Fibroblast of the aortic adventitia (primary cell): Measurements from ENCODE around the gene CPT1B. TPM values are rescaled to one million over a fixed set of nuclear protein-coding genes. Genes with fewer than 3 reads are reported as not detected.

Experiments
- DNase-seq: peaks from one replicate; pipeline ENCODE4 v3.0.0-alpha.2; 2010; ENCODE audit warnings: low read depth
- H3K4me3 ChIP-seq: 2 replicates; pipeline ENCODE4 v1.5.1; 2011; ENCODE audit warnings: low read depth, mild to moderate bottlenecking, control low read depth, low read length, moderate library complexity
- total RNA-seq: library from RNA; depleted of rRNA; stranded (reverse); fragments of >200 nt; gene quantifications from 2 replicates; pipeline ENCODE4 v1.2.3, GENCODE V29; 2012; ENCODE audit warnings: low replicate concordance
- TF ChIP-seq, protein P1 (sequence below): IDR thresholded peaks from 2 replicates; pipeline ENCODE4 v1.5.1; 2011; ENCODE audit warnings: mild to moderate bottlenecking, low read length, control low read depth, inconsistent platforms; ENCODE audit not compliant: insufficient read depth

CPT1B gene
- total RNA-seq, 1 donor, result 1.1 TPM

DNA sequence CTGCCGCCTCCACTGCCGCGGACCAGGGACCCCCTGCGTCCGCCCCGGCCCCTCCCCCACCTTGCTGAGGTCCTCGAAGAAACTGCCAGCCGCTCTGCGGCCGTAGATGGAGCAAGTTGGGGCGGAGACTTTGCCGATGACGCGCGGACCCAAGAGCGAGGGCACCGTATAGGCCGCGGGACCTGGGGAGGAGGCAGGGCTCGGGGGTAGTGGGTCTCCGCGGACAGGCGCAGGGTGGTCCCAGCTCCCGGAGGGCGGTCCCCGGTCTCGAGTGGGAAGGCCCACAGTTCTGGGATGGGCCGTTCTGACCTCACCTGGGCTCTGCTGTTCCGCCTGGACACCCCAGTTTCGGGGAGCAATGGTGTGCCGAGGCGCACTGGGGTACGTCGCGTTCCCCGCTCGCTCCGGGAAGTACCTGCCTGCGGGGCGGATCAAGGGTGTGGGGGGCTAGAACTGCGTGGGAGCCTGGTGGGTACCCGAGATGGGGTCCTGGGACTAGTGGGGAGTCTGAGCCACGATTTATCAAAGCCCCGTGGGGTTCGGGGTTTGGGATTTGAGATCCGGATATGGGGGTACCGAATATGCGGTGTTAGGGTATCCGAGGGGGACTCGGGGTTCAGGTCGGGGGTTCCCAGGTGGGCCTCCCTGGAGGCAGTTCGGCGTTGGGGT is 47.2 kb downstream of the CPT1B start:
- H3K4me3 ChIP-seq, result peak overlapping the region; percentile 69
- DNase-seq, result peak; percentile 83
- TF ChIP-seq, protein P1, sequence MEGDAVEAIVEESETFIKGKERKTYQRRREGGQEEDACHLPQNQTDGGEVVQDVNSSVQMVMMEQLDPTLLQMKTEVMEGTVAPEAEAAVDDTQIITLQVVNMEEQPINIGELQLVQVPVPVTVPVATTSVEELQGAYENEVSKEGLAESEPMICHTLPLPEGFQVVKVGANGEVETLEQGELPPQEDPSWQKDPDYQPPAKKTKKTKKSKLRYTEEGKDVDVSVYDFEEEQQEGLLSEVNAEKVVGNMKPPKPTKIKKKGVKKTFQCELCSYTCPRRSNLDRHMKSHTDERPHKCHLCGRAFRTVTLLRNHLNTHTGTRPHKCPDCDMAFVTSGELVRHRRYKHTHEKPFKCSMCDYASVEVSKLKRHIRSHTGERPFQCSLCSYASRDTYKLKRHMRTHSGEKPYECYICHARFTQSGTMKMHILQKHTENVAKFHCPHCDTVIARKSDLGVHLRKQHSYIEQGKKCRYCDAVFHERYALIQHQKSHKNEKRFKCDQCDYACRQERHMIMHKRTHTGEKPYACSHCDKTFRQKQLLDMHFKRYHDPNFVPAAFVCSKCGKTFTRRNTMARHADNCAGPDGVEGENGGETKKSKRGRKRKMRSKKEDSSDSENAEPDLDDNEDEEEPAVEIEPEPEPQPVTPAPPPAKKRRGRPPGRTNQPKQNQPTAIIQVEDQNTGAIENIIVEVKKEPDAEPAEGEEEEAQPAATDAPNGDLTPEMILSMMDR, result no peak

DNA sequence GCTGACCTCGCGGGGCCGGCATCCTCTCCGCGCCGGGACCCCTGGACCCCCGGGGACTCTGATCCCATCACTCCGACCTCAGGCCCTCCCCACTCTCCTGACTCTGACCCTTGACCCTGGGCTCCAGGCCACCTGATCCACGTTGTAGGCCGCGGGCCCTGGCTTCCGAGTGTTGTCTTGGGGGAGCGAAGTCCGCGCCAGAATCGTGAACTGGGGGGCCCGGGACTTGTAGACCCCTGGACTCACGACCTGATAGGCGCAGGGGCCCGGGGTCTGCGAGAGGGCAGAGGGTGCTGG is 47.7 kb downstream of the CPT1B start:
- TF ChIP-seq, protein P1, result no peak
- peak overlapping the region; percentile 69 for H3K4me3 ChIP-seq
- no peak for DNase-seq

DNA sequence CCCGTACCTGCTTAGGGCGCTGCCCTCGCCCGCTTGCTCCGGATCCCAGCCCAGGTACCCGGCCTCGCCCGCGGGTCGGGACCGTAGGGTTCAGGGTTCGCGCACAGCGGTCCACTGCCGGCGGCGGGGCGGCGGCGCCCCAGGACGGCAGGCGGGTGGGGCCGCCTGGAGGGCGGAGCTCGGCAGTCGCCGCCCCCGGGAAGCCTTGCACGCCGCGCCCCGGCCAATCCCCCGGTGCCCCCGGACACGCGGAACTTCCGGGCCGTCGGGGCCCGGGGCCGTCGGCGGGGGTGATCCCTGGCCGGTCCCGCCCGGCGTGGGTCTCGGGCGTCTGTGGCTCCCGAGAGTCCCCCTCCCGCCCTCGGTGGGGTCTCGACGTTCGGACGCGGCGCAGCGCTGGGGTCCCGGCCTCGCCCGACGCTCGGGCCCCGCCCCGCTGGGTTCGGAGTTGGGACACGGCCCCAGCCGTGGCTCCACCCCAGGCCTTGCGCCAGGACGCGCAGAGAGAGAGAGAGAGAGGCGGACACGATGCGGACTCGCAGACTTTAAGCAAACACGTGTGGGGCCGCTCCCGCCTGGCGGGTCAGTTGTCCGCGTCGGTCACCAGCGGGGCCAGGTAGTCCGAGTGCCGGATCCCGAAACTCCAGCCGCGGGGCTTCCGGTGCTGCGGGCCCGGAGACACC is 48.2 kb downstream of the CPT1B start, which contains the start of gene TYMP:
TYMP (minus strand) TSS at position 116 of the 683 bp plus-strand sequence. CDS start 303 bp downstream, outside the sequence.
- TF ChIP-seq, protein P1, result no peak
- DNase-seq, result peak; percentile 86
- H3K4me3 ChIP-seq, result peak within 1 kb of the TSS; percentile 69

DNA sequence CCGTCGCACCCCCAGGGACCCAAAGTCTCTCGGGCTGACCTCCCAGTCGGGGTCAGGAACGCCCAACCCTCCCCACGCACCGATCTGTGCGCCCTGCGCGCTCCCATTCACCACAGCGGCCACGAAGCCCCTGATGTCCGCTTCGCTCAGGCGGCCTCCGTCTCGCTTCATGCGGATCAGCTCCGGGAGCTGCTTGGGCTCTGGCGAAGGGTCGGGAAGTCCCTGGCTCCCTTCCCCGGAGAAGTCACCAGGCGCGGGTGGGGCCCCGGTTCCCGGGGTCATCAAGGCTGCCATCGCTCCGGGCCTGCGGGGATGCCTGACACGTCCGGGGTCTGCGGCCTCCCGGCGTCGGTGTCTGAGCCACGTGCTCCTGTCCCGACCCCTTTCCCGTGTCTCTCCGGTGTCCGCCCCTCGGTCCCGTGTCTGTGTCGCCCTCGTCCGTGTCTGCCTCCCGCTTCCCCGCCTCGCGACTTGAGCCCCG is 48.8 kb downstream of the CPT1B start:
- H3K4me3 ChIP-seq, result peak overlapping the region; percentile 69
- peak; percentile 29 for DNase-seq
- TF ChIP-seq, protein P1, result no peak

DNA sequence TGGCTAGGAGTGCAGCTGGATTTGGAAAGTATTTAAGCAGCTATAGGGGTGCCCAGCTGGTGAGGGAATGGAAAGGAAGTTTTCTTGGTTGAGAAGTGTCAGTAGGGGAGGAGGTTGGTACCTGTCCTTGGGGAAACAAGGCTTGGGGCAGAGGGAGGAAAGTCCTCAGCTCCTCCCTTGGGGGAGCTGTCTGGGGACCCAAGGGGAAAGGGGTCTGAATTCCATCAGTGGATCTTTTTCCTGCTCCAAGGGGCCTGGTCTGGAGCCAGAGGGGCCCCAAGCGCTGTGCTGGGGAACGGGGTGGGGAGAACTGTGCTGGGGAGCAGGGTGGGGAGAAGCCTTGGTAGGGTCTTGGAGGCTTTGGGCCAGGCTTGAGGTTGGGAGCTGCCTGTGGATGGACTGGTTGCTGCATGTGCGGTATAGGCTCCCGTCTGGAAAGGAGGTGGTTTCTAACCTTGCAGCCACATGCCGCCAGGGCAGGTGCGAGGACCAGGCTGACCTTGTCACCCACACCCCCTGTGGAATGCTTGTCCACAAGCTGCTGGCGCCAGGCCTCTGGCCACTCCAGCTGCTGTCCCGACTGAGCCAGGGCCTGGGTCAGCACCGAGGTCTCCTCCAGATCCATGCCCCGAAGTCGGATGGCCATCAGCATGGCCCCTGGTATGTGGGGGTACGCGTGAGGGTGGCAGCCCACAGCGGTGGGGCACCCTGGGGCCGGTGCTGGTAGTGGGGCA is 49.4 kb downstream of the CPT1B start:
- DNase-seq, result no peak
- peak overlapping the region; percentile 69 for H3K4me3 ChIP-seq
- TF ChIP-seq, protein P1, result no peak

DNA sequence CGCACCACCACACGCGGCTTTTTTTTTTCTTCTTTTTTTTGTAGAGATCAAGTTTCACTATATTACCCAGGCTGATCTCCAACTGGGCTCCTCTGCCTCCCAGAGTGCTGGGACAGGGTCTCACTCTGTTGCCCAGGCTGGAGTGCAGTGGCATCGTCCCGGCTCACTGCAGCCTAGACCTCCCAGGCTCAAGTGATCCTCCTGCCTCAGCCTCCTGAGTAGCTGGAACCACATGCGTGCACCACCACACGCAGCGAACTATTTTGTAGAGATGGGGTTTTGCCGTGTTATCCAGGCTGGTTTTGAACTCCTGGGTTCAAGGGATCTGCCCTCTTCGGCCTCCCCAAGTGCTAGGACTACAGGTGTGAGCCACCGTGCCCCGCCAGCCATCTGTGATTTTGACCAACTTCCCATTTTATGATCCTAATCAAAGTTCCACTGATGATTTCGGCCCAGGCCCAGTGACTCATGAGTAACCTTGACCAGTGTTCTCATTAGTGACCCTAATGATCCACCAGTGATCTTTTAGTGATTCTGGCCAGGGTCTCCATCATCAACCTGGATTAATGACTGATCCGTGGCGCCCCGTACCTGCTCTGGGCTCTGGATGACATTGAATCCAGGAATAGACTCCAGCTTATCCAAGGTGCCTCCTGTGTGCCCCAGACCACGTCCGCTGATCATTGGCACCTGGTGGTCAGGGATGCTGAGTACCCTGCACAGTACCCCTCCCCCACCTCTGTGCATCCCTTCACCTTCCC is 50.1 kb downstream of the CPT1B start:
- TF ChIP-seq, protein P1, result no peak
- H3K4me3 ChIP-seq, result no peak overlapping the region
- DNase-seq, result no peak
